OCI-LY3 (cell line): ENCODE measurements around the gene C13orf46.

Experiments used
- H2AFZ ChIP-seq: fragments of 200-600, 300-600 bp; shearing (Covaris generic); 2 replicates; pipeline ENCODE4 v1.6.0; 2014; ENCODE audit warnings: antibody characterized with exemption, low read depth, low read length
- H3K27ac ChIP-seq: fragments of 200-600, 300-600 bp; sonication (generic); 2 replicates; pipeline ENCODE4 v1.5.1; 2014; ENCODE audit warnings: mild to moderate bottlenecking, low read length, moderate library complexity, mixed read lengths
- H3K27me3 ChIP-seq: fragments of 200-600, 300-600 bp; sonication (generic); 2 replicates; pipeline ENCODE4 v1.6.1; 2014; ENCODE audit warnings: low read depth, low read length, mixed read lengths
- H3K36me3 ChIP-seq: fragments of 200-600, 300-600 bp; sonication (generic); replicated peaks from 2 replicates; pipeline ENCODE3; 2014; ENCODE audit warnings: low read depth, low read length, mixed read lengths
- H3K4me1 ChIP-seq: fragments of 300-600, 200-600 bp; sonication (generic); 2 replicates; pipeline ENCODE4 v1.6.1; 2014; ENCODE audit warnings: low read length, mixed read lengths
- H3K4me2 ChIP-seq: fragments of 200-600, 300-600 bp; sonication (generic); 2 replicates; pipeline ENCODE4 v1.6.1; 2014; ENCODE audit warnings: low read length, mixed read lengths
- H3K4me3 ChIP-seq: fragments of 300-600, 200-600 bp; sonication (generic); 2 replicates; pipeline ENCODE4 v1.5.1; 2014; ENCODE audit warnings: antibody characterized with exemption, mild to moderate bottlenecking, low read length, moderate library complexity
- H3K79me2 ChIP-seq: fragments of 300-600, 200-600 bp; shearing (Covaris generic); 2 replicates; pipeline ENCODE4 v1.6.1; 2014; ENCODE audit warnings: mild to moderate bottlenecking, low read length, mixed read lengths
- H3K9ac ChIP-seq: fragments of 300-600, 200-600 bp; shearing (Covaris generic); 2 replicates; pipeline ENCODE4 v1.6.0; 2014; ENCODE audit warnings: mild to moderate bottlenecking, low read length, moderate library complexity
- H3K9me3 ChIP-seq: fragments of 200-600, 300-600 bp; shearing (Covaris generic); 2 replicates; pipeline ENCODE4 v1.6.1; 2014; ENCODE audit warnings: low read length, mixed read lengths; ENCODE audit not compliant: insufficient read depth
- H4K20me1 ChIP-seq: fragments of 200-600, 300-600 bp; sonication (generic); 2 replicates; pipeline ENCODE4 v1.6.1; 2016; ENCODE audit warnings: low read length, mixed read lengths; ENCODE audit not compliant: insufficient read depth
- EZH2phosphoT487 ChIP-seq: fragments of 200-600 bp; shearing (Covaris generic); IDR thresholded peaks from 2 replicates; pipeline ENCODE4 v1.6.1; 2018; ENCODE audit warnings: antibody characterized with exemption, mixed run types, low read depth
- TF ChIP-seq, protein P1 (sequence below): fragments of 200-600, 300-600 bp; sonication (generic); IDR thresholded peaks from 2 replicates; pipeline ENCODE4 v1.5.1; 2014; ENCODE audit warnings: antibody characterized with exemption, low read length, low read depth

The C13orf46 gene

DNA sequence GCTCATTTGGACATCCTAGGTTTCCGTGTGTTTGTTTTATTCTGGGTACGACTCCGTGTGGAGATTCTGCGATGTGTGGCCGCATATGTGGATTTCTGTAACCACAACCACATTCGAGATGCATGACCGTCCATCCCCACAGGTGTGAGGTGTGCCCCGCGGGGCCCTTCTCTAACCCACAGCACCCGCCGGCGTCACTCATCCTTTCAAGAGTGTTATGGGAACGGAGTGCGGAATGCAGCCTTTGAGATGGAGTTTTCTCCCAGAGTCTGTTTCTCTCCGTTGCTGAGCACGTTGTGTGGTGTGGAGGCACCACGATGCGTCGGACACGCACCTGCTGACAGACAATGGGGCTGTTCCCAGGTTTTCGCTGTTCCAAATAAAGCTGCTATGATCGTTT, 40.0 kb downstream of the C13orf46 start:
- Histone ChIP-seq H3K36me3 (no peaks in the 10 kb centered on the region), H3K79me2 (no peaks in the 10 kb centered on the region), H3K9me3 (0 out of 2 replicates have a peak, but pooled peaks cover 4% of the 10 kb centered on the region), H3K27me3 (0 out of 2 replicates have a peak, but pooled peaks cover 5% of the 10 kb centered on the region), H3K4me2 (no peak overlapping the region), H3K9ac (no peak overlapping the region), H3K4me1 (no peaks in the 10 kb centered on the region), H4K20me1 (no peaks in the 10 kb centered on the region), H2AFZ (no peak overlapping the region), H3K27ac (no peak overlapping the region), H3K4me3 (no peak overlapping the region)
- TF ChIP-seq, protein P1, sequence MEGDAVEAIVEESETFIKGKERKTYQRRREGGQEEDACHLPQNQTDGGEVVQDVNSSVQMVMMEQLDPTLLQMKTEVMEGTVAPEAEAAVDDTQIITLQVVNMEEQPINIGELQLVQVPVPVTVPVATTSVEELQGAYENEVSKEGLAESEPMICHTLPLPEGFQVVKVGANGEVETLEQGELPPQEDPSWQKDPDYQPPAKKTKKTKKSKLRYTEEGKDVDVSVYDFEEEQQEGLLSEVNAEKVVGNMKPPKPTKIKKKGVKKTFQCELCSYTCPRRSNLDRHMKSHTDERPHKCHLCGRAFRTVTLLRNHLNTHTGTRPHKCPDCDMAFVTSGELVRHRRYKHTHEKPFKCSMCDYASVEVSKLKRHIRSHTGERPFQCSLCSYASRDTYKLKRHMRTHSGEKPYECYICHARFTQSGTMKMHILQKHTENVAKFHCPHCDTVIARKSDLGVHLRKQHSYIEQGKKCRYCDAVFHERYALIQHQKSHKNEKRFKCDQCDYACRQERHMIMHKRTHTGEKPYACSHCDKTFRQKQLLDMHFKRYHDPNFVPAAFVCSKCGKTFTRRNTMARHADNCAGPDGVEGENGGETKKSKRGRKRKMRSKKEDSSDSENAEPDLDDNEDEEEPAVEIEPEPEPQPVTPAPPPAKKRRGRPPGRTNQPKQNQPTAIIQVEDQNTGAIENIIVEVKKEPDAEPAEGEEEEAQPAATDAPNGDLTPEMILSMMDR = no peak
- no peak for TF ChIP-seq EZH2phosphoT487

DNA sequence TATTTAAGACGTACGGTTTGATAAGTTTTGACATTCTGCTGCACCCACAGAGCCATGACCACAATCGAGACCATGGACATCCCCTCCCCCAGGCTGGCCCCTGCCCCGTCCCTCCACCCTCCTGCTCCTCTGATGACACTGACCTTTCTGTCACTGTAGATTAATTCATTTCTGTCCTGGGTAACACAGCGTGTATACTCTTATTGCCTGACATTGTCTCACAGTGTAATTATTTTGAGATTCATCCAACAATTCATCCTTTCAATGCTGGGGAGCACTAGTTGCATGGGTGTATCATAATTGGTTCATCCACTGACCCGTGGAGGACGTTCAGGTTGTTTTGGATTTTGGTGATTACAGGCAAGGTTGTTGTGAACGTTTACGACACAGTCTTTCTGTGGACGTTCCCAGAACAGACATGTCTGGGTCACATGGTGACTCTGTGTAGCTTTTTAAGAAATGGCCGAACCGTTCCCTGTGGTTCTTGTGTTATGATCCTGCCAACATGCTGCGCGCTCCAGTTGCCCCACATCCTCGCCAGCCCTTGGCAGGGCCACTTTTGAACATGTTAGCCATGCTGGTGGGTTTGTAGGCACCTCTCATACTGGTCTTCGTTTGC, 41.9 kb downstream of the C13orf46 start:
- Histone ChIP-seq H4K20me1 (no peaks in the 10 kb centered on the region), H3K4me2 (no peak overlapping the region), H3K27ac (no peak overlapping the region), H3K79me2 (no peaks in the 10 kb centered on the region), H3K4me1 (no peaks in the 10 kb centered on the region), H3K4me3 (no peak overlapping the region), H3K9ac (no peak overlapping the region), H3K36me3 (no peaks in the 10 kb centered on the region), H3K27me3 (0 out of 2 replicates have a peak, but pooled peaks cover 5% of the 10 kb centered on the region), H2AFZ (no peak overlapping the region), H3K9me3 (0 out of 2 replicates have a peak, but pooled peaks cover 4% of the 10 kb centered on the region)
- TF ChIP-seq EZH2phosphoT487 = no peak
- TF ChIP-seq, protein P1 = no peak

DNA sequence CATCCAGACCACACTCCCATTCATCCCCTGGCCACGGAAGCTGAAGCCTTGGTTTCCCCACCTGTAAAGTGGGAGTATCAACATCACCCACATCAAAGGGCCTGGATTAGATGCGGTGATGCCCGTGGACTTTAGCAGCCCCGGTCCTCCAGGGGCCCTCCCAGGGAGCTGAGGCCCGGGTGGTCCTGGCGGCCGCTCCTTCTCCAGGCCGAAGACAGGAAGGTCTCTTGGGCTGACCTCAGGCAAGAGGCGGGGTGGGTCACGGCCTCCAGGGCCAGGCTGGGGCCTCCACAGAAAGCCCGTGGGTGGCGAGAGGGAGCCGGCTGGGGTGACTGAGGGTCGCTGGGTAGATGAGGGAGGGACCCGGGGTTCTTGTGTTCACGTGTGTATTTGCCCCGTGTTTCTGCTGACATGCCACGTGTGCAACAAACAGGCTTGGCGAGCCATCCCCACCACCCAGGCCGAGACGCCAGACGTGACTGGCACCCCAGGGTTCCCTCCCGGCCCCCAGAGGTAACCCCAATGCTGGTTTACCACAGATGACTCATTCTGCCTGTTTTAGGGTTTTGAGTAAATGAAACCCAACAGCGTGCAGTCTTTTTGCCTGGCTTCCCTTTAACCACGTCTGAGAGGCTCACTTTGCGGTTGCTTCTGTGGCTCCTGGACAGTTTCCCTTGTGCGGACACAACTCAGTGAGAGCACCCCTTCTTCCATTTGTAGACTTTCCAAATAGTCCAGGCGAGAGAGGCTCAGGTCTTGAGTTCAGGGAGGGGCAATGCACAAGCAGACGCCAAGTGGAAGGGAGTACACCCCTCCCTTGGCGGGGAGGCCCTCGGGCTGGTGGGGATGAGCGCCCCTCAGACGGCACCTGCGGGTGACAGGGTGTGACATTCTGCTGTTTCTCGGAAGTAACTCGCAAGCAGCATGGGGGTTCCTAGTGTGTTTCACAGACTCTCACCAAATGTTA, 42.9 kb downstream of the C13orf46 start:
- no peak overlapping the region for H3K4me3 ChIP-seq
- no peak overlapping the region for H3K9ac ChIP-seq
- no peaks in the 10 kb centered on the region for H3K4me1 ChIP-seq
- no peak overlapping the region for H2AFZ ChIP-seq
- 0 out of 2 replicates have a peak, but pooled peaks cover 4% of the 10 kb centered on the region for H3K9me3 ChIP-seq
- H3K4me2 ChIP-seq = no peak overlapping the region
- no peak for TF ChIP-seq EZH2phosphoT487
- TF ChIP-seq, protein P1 = no peak
- no peaks in the 10 kb centered on the region for H3K79me2 ChIP-seq
- no peak overlapping the region for H3K27ac ChIP-seq
- 0 out of 2 replicates have a peak, but pooled peaks cover 5% of the 10 kb centered on the region for H3K27me3 ChIP-seq
- H3K36me3 ChIP-seq = no peaks in the 10 kb centered on the region
- no peaks in the 10 kb centered on the region for H4K20me1 ChIP-seq
